Activated T-cell treated with anti-CD3 and anti-CD28 coated beads for 4 hours (primary cell): ENCODE results near the gene SLC31A1.
A peak's percentile ranks its signal among the peaks of the same experiment; 100 is the strongest.
"Not testable (repeated sequence)": the region's sequence is repeated elsewhere in the genome, so short reads cannot be mapped to it uniquely, and the experiment has no call there.

Source experiments
- DNase-seq: peaks from one replicate; pipeline ENCODE4 v3.0.0-alpha.2; 2020

SLC31A1 gene

DNA sequence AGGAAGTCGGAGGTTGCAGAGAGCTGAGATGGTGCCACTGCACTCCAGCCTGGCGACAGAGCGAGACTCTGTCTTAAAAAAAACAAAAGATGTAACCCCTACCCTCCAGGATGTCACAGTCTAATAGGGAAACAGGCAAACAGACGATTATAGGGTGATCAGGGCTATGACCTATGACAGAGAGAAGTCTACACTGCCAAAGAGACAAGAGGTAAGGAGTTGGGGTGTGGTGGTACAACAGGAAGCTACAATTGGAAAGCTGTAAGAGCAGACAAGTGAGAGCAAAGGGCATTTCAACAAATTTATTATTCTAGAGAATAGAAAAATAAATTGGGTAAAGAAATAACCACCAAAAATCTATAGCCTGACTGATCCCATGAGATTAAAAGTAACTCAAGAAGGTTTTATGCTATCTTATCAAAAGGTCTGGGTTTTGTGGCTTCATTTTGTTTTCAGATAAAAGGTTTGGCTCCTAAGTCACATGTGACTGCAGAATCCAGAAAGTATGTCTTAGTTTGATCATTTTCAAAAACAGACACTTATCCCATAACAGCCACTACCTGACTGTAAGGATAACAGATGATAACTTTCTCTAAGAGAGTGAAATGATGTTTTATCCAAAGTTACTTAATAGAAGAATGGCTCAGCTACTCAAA is 46.7 kb downstream of the SLC31A1 start:
- DNase-seq = no peak

GRCh38 chr9:113269355-113269754 is 48.0 kb downstream of the SLC31A1 start:
- DNase-seq = no peak

GRCh38 chr9:113269871-113270270 is 48.5 kb downstream of the SLC31A1 start:
- DNase-seq = no peak

- peak; percentile 24 for DNase-seq
These were observed 53.3 kb downstream of the SLC31A1 start for GRCh38 chr9:113274474-113275156.

- DNase-seq = peak; percentile 95
These were observed 54.1 kb downstream of the SLC31A1 start, which contains the start of the genes CDC26 and PRPF4 for GRCh38 chr9:113275157-113276131. Gene CDC26, minus strand, starts transcription at chr9:113275572. Its CDS starts 3,065 bp downstream, at chr9:113272507. Gene PRPF4, plus strand, starts transcription at chr9:113275658. Its CDS starts 86 bp downstream, at chr9:113275744.

DNA sequence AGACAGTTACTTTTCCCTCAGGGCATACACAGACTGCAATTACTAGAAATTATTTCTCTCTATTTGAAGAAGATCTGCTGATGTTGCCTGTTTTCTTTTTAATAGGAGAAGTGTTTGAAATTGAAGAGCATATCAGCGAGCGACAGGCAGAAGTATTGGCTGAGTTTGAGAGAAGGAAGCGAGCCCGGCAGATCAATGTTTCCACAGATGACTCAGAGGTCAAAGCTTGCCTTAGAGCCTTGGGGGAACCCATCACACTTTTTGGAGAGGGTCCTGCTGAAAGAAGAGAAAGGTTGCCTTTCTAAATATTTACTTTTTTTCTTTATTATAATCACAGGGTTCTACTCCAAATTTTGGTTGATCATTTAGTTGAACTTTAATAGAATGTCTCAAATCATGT is 57.5 kb downstream of the SLC31A1 start:
- no peak for DNase-seq

DNA sequence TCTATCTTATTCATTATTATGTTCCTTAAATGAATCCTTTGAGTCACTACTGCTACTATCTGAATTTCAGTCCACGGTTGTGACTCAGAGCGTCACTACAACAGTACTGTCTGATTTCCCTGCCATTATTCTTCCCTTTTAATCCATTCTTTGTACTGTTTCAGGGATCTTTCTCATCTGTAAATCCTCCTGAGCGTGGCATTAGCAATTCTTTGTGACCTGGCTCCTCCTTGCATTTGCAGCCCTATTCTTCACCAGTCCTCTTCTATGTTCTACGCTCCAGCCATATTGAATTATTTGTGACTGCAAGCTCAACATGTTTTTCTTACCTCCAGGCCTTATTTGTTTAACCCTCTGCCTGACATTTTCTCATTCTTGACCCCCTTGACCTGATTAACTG is 60.0 kb downstream of the SLC31A1 start:
- no peak for DNase-seq

GRCh38 chr9:113289091-113289490 is 67.7 kb downstream of the SLC31A1 start:
- no peak for DNase-seq

DNA sequence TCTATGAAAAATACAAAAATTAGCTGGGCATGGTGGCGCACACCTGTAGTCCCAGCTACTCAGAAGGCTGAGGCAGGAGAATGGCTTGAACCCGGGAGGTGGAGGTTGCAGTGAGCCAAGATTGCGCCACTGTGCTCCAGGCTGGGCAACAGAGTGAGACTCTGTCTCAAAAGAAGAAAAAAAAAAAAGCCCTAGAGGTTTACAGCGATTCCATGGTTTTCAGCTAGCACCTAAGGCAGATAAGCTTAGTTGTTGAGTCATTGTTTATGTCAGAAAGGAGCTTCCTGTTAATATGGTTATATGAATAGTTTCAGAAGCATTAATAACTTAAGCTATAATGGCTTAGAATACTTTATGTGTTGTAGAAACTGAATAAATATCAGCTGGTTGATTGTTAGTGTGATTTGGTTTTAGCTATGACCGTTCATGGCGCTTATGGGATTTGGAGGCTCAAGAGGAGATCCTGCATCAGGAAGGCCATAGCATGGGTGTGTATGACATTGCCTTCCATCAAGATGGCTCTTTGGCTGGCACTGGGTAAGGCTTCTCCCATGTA is 68.8 kb downstream of the SLC31A1 start:
- no peak for DNase-seq

- DNase-seq = no peak
These were observed 72.0 kb downstream of the SLC31A1 start for GRCh38 chr9:113293285-113293878.

- not testable (repeated sequence) for DNase-seq
These were observed 74.9 kb downstream of the SLC31A1 start for GRCh38 chr9:113296247-113296646.

DNA sequence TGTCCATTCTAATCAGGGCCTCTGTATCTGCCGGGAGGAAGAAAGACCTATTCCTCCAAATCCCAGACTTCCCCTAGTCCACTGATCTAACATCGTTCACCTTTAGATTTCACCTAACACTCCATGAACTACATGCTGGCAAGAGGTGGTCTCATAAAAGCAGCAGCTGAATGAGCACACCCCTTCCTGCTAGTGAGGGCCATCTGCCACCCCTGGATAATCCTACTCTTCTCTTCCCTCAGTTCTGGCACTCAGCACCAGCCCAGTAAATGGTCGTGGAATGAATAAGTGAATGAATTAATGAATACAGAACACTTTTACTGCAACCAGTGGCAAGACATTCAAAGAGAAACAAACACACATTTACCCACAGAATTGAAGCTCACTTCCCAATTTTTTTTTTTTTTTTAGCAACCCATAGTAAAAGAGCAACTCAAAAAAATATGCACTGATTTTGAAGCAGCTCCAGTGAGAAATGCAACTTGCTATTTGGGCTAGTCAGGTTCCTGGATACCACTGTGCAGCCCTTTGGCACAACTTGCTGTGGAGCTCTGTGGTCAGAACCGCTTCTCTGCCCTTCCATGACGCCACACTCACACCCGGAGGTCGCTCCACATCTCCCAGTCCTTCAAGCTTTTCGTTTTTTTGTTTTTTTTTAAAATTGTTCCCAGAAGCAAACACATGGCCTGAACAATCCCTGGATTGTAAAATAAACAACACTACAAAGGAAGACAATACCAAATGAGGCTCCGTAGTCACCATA is 75.6 kb downstream of the SLC31A1 start:
- DNase-seq = no peak

GRCh38 chr9:113298311-113298710 is 77.0 kb downstream of the SLC31A1 start:
- no peak for DNase-seq

DNA sequence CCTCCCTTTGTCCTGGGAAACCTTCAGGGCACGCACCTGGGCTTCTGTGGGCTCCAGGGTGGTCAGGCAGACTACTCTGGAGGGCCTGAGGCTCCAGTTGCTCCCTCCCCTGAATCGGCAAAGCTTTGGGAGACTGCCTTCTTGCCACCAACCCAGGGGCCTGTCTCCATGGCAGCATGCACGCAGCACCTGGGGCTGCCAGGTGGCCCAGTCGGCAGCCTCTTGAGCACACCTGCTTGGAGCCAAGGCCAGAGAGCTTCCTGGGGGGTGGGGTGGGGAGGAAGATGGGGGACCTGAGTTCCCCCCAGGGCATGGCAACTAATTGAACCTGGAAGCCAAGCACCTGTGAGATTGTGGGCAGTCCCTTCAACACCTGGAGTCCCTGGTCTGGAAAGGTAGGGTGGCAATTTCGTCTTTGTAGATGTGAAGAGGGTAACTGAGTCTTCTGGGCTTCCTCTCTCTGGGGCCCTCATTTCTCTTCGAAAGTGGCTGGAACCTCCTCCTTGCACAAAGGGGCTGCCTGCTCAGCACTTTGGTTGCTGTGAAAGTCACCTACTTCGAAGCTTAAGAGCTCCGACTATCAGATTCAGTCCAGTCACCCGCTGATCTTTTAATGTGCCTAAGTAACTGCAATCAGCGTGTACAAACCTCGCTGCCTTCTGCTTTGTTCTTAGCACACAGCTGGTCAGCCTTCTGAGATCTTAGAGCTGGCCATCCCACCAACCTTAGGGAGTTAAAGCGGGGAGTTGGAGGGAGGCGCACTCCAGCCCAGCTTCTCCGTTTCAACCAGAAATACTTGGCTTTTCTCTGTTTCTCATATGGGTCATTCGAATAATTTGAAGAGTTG is 77.8 kb downstream of the SLC31A1 start:
- no peak for DNase-seq

DNA sequence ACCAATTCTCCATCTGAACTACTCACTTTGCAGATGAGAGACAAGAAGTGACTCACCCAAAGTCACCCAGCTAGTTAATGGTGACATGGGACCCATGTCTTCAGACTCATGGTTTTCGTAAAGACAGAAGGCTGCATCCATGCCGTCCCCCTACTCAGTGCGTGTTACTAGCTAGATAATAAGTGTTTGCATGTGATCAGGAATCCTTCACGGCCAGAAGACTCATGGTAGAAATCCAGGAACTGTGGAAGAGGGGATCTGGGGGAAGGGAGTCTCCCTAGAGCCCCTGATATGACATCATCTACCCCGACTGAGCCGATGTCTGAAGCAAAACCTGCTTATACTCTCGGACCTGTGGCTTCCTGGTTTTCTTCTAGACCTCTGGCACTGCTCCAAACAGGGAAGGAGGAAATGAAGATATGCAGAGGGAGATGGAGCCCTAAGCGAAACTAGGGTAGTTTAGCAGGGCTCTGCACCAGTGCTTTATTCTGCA is 78.5 kb downstream of the SLC31A1 start:
- no peak for DNase-seq

DNA sequence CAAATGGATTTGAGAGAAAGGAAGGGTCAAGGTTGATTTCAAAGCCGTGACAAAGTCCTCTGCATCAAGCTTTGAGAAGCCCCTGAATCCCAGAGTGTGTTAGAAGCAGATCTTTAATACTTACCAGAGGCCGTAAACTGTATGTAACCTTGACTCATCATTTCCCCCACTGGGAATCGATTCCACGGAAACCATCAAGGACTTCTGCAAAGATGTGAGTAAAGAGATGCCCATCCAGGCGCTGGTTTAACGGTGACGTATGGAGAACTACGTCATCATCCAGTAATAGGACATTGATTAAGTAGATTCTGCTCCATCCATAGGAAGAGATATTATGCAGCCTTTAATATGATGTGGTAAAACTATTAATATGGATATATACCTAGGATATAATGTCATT is 80.2 kb downstream of the SLC31A1 start:
- DNase-seq = no peak

- no peak for DNase-seq
These were observed 81.6 kb downstream of the SLC31A1 start, which contains the start of gene RNF183 for GRCh38 chr9:113302792-113303418. Gene RNF183, minus strand, starts transcription at chr9:113303376. Its CDS starts 5,192 bp downstream, at chr9:113298184.

DNA sequence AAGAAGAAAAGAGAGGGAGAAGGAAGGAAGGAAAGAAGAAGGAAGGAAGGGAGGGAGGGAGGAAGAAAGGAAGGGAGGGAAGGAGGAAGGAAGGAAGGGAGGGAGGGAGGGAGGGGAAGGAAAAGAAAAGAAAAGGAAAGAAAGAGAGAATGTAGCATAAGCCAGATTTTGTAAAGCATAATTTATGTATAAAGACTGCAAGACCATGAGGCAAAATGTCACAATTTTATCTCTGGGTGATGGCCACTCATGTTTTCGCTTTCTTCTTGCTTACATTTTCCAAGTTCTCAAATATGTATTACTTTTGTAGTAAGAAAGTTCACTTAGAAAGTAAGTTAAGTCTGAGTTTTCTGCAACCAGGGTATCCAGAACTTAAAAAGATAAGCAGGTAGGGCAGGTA is 85.2 kb downstream of the SLC31A1 start:
- DNase-seq = no peak

- no peak for DNase-seq
These were observed 86.1 kb downstream of the SLC31A1 start for GRCh38 chr9:113307396-113307975.
